HG02852 (cell line): ENCODE data around the gene POMT1.
"Not testable (repeated sequence)": the region's sequence is repeated elsewhere in the genome, so short reads cannot be mapped to it uniquely, and the experiment has no call there.

Experiments used
- ATAC-seq: cut with Tn5 transposase; IDR thresholded peaks from one replicate; pipeline ENCODE4 v1.9.1; 2021; ENCODE audit warnings: mild to moderate bottlenecking, moderate library complexity; ENCODE audit not compliant: unreplicated experiment

The POMT1 gene

DNA sequence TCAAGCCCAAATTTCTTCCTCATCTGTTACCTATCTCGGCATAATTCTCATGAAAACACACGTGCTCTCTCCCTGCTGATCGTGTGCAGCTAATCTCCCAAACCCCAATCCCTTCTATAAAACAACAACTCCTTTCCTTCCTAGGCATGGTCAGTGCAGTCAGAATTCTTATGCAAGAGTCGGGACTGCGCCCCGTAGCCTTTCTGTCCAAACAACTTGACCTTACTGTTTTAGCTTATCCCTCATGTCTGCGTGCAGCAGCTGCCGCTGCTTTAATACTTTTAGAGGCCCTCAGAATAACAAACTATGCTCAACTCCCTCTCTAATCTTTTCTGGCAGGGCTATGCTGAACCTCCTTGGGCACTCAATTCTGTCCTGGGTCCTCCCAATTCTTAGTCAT lies 47.7 kb downstream of the POMT1 start:
- ATAC-seq = not testable (repeated sequence)

DNA sequence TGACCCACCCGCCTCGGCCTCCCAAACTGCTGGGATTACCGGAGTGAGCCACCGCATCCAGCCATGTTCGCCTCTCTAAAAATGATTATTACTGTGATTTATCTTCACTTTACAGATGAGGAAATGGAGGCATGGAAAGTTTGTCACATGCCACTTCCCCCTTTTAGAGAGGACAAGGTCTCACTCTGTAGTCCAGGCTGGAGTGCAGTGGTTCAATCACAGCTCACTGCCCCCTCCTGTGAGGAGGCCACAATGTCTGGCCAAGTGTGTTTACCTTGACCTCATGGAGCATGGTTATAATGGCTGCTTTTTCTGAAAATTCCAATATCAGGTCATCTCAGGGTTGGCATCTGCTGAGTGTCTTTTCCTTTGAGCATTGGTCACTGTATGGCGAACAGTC lies 49.3 kb downstream of the POMT1 start:
- no peak for ATAC-seq

DNA sequence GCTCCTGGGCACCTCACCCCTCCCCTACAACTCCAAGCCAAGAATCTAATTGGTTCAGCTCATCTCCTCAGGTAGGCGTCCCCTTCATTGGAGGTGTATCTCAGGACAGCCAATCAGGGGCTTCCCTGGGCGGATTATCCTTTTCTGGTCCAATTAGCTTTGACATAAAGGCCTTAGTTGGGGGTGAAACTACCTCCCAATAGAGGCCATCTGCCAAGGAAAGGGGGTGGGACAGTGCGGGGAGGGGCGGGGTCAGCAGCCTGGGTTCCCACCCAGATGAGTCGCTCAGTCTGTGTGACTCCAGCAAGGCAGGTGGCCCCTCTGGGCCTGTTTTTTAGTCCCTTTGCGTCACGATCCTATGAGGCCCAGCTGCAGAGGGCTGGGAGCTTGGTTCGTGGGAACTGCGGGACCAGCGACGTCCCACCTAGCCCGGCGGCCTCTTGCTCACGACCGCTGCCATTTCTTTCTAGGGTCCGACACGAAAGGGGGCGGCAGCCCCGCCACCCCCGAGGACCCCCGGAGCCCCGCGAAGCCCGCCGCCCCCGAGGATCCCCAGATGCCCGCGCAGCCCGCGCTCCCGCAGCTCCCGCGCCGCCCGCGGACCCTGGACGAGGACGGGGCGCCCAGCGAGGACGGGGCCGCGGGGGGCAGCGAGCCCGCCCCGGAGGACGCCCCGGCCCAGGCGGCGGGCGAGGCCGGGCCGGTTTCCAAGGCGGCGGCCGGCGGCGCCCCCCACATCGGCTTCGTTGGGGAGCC lies 51.5 kb downstream of the POMT1 start:
- ATAC-seq = no peak

DNA sequence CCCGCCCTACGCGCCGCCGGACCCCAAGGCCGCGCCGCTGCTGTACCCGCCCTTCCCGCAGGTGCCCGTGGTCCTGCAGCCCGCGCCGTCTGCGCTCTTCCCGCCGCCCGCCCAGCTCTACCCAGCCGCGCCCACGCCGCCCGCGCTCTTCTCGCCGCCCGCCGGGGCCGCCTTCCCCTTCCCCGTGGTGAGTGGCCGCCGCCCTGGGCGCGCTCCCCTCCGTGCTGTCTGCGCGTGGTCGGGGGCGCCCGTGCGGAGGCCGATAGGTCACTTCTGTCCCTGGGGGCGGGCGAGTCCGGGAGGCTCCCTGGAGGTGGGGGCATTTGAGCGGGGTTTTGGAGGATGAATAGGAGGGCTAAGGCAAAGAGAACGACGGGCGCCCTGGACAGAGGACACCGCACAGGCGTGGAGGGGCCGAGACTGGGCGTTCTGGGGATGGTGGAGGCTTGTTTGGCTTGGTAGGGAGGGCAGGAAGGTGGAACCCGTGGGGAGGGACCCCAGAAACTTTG lies 52.2 kb downstream of the POMT1 start:
- no peak for ATAC-seq

DNA sequence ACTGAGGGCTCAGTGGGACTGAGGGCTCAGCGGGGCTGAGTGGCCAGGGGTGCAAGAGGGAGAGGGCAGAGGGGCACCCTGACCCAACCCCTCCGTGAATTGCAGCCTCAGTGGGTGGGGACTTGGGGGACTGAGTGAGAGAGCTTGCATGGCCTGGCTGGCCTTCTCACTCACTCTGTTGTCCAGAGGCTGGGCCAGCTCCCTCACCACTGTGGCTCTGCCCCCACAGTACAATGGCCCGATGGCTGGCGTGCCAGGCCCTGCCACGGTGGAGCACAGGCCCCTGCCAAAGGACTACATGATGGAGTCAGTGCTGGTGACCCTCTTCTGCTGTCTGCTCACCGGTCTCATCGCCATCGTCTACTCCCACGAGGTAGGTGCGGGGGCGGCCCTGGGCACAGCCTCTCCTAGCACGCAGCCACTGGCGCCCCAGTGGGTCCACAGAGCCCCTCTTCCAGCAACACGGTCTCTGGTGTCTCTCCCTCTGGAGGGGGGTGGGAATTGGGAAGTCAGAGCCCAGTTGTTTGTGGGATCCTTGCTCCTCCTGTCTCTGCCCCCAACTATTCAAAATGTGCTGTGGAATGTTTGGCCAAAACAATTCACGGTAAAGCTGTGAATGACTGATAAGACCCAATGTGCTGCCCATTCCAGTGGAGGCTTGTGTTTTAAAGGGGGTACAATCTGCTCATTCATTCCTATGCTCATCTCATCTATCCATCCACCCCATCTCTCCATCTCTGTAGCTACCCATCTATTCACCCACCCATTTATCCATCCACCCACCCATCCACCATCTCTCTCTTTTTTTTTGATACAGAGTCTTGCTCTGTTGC lies 53.3 kb downstream of the POMT1 start:
- ATAC-seq = no peak

DNA sequence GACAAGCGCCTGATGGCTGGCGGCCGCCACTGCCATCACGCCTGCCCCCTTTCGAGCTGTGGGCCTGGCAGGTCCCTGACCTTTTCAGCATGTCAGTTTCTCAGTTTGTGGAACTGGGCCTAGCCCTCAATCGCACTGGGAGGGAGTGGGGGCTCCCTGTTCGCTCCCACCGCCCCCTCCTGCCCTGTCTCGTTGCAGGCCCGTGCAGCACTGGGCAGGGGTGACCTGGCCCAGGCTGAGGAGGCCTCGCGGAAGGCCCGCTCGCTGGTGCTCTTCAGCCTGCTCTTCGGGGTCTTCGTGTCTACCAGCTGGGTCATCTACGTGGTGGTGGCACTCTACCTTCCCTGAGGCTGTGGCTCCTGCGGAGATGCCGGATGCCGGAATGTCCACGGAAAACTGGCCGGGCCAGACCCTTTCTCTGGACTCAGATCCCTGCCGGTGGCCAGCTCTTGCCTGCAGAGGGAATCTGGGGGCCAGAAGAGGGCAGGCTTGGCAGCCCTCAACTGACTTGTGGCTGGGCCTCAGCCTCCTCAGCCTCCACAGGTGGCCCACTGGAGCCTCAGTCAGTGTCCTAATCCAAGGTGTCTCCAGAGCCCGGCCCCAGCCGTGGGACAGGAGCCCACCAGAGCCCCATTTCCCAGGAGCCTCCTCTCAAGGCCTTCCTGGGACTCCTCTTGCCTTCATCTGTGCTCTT lies 55.3 kb downstream of the POMT1 start:
- no peak for ATAC-seq

DNA sequence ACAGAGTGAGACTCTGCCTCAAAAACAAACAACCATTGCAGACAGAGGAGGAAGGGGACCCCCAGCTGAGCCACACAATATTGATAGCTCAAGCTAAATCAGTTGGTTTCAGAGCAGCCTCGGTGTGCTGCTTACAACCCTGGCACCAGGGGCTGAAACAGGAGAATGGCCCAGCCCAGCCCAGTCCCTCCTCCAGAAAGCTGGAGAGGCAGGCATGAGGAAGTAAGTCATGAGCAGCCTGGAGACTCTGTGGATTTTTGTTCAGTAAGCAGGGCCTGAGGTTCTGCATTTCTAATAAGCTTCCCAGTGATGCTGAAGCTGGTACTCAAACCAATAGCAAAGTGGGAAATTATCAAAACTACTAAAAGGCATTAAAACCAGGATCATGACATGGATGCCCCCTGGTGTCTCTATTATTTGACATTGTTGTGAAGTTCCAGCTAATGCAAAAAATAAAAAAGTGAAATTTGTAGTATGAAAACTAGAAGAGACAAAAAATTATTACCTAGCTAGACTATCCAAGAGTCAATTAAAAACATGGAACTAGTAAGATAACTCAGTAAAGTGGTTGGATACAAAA lies 56.8 kb downstream of the POMT1 start:
- ATAC-seq = no peak

DNA sequence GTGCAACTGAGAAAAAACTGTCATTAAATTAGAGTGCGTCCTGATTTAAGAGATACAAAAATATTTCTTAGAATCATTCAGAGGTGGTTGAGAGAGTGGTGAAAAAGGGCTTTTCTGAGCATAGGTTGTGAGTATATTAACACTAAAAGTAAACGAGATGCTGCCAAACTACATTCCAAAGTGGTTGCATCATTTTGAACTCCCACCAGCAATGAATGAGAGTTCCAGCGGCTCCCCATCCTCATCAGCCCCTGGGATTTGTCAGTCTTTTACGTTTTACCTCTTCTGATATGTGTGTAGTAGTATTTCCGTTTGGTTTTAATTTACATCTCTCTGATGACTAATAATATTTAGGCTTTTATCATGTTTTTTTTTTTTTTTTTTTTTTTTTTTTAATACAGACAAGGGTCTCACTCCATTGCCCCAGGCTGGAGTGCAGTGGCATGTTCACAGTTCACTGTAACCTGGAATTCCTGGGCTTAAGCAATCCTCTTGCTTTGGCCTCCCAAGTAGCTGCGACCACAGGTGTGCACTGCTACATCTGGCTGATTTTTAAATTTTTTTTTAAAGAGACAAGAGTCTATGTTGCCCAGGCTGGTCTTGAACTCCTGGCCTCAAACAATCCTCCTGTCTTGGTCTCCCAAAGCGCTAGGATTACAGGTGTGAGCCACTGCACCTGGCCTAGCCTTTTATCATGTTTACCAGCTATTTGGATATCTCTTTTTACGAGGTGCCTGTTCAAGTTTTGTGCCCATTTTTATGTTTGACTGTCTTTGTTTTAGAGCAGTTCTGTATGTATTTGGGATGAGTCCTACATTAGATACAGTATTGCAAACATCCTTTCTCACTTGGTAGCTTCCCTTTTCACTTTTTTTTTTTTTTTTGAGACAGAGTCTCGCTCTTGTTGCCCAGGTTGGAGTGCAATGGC lies 59.6 kb downstream of the POMT1 start:
- no peak for ATAC-seq

DNA sequence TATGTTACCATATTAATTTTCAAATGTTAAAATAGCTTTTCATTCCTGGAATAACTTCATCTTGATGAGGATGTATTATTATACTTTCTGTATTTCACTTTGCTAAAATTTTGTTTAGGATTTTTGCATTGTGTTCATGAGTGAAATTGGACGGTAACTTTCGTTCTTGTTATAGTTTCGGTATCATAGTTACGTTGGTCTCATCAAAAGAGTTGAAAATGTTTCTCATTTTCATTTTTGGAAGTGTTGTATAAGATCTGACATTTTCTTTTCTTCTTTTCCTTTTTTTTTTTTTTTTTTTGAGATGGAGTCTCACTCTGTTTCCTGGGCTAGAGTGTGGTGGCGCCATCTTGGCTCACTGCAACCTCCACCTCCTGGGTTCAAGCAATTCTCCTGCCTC lies 62.7 kb downstream of the POMT1 start:
- no peak for ATAC-seq

DNA sequence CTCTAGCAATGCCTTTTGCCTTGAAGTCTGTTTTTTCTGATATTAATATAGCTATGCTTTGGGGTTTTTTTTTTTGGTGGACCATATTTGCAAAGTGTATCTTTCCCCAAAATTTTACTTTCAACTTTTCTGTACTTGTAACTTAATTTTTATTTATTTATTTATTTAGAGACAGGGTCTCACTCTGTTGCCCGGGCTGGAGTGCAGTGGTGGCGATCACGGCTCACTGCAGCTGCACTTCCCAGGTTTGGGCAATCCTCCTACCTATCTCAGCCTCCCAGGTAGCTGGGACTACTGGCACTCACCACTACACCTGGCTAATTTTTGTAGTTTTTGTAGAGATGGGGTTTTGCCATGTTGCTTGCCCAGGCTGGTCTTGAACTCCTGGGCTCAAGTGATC lies 63.4 kb downstream of the POMT1 start:
- ATAC-seq = no peak

DNA sequence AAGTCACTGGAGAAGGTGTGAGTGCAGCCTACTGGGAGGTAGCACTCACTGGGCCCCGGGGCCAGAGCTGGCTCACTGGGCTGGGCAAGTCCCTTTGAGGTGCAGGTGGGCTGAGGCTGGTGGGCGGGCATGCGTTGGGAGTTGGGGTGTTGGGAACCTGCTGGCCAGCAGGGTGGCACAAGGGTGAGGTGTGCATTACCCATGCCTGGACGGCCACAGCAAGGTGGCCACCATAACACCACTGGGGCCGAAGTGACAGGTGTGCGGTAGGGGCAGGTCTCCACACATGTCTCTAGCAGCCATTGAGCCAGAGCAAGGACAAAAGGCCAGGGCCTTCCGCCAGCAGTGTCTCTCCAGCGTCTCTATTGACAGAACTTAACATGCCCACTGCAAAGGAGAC lies 65.2 kb downstream of the POMT1 start:
- ATAC-seq = no peak
